H1 (cell line): ENCODE data around the gene PVALB. TPM values are rescaled to one million over a fixed set of nuclear protein-coding genes. Genes with fewer than 3 reads are reported as not detected.

Experiments used
- CTCF ChIA-PET: fragments of 300-600 bp; sonication (Branson Sonifier 250); formaldehyde crosslinking; loops from one replicate; lab custom pipeline; 2021; ENCODE audit not compliant: partially characterized antibody; lab: Charles Lee
- POLR2A ChIA-PET: fragments of 300-600 bp; sonication (Branson Sonifier 250); formaldehyde crosslinking; loops from one replicate; lab custom pipeline; 2021; ENCODE audit warnings: inconsistent platforms; ENCODE audit not compliant: partially characterized antibody; lab: Charles Lee
- DNase-seq, 2 experiments: peaks; one replicate each; pipeline versions ENCODE4 v3.0.0 to v3.0.0-alpha.2; 2010 to 2022; ENCODE audit warnings: low spot score in 2 of 2, low read depth in 1 of 2, mixed read lengths in 1 of 2
- FAIRE-seq: peaks from 2 replicates; lab custom pipeline; 2011; peaks lifted over from hg19 to GRCh38; lab: Jason Lieb, UNC
- H2AFZ ChIP-seq: 2 replicates; pipeline ENCODE4 v1.8.1; 2012; ENCODE audit warnings: low read length, inconsistent platforms
- H2AK5ac ChIP-seq: 2 replicates; pipeline ENCODE4 v1.6.1; 2013; ENCODE audit warnings: low read depth, low read length
- H2BK120ac ChIP-seq: replicated peaks from 2 replicates; pipeline ENCODE3; 2013; ENCODE audit warnings: low read depth, low read length, inconsistent platforms
- H2BK12ac ChIP-seq: 2 replicates; pipeline ENCODE4 v1.6.1; 2013; ENCODE audit warnings: low read depth, low read length
- H2BK15ac ChIP-seq: 2 replicates; pipeline ENCODE4 v1.6.1; 2013; ENCODE audit warnings: low read length
- H2BK20ac ChIP-seq: 2 replicates; pipeline ENCODE4 v1.6.1; 2013; ENCODE audit warnings: low read length
- H2BK5ac ChIP-seq: 2 replicates; pipeline ENCODE4 v1.6.1; 2013; ENCODE audit warnings: low read depth, low read length
- H3K14ac ChIP-seq: 2 replicates; pipeline ENCODE4 v1.6.1; 2013; ENCODE audit warnings: inconsistent platforms; ENCODE audit not compliant: insufficient read length
- H3K18ac ChIP-seq: 2 replicates; pipeline ENCODE4 v1.6.1; 2013; ENCODE audit warnings: low read length; ENCODE audit errors: extremely low read depth
- H3K23ac ChIP-seq: 2 replicates; pipeline ENCODE4 v1.6.1; 2013; ENCODE audit warnings: inconsistent platforms; ENCODE audit not compliant: insufficient read length
- H3K23me2 ChIP-seq: 2 replicates; pipeline ENCODE4 v1.6.1; 2013; ENCODE audit warnings: low read depth, low read length
- H3K27ac ChIP-seq: 2 replicates; pipeline ENCODE4 v1.6.1; 2011; ENCODE audit warnings: low read depth, low read length, inconsistent platforms
- H3K27me3 ChIP-seq, 4 experiments: replicated peaks in 1 of 4; 1 replicate in 1 of 4; 2 replicates in 3 of 4; pipeline versions ENCODE4 v1.6.1 to v1.8.1; 2011 to 2013; ENCODE audit warnings: low read length in 3 of 4, mild to moderate bottlenecking in 3 of 4, inconsistent platforms in 2 of 4, mixed read lengths in 2 of 4, moderate library complexity in 1 of 4; ENCODE audit not compliant: control insufficient read depth in 3 of 4, insufficient read depth in 3 of 4; ENCODE audit errors: extremely low read depth in 1 of 4
- H3K36me3 ChIP-seq, 4 experiments: 2 replicates each; pipeline versions ENCODE4 v1.6.1 to v1.8.1; 2011 to 2013; ENCODE audit warnings: mild to moderate bottlenecking in 4 of 4, low read length in 3 of 4, moderate library complexity in 2 of 4, control low read depth in 1 of 4, inconsistent platforms in 1 of 4; ENCODE audit not compliant: insufficient read depth in 4 of 4, control insufficient read depth in 2 of 4
- H3K4ac ChIP-seq: replicated peaks from 2 replicates; pipeline ENCODE3; 2013; ENCODE audit warnings: low read length, low read depth, mixed read lengths, inconsistent platforms; ENCODE audit not compliant: insufficient read length
- H3K4me1 ChIP-seq, 4 experiments: replicated peaks in 1 of 4; 1 replicate in 1 of 4; 2 replicates in 3 of 4; pipeline versions ENCODE4 v1.6.1 to v1.8.1; 2011 to 2013; ENCODE audit warnings: low read length in 3 of 4, inconsistent platforms in 2 of 4, mixed read lengths in 1 of 4; ENCODE audit not compliant: insufficient read depth in 4 of 4, control insufficient read depth in 3 of 4
- H3K4me2 ChIP-seq, 2 experiments: 2 replicates each; pipeline versions ENCODE4 v1.6.1 to v1.8.1; 2011 to 2013; ENCODE audit warnings: low read depth in 2 of 2, low read length in 2 of 2, control low read depth in 1 of 2, inconsistent platforms in 1 of 2, mild to moderate bottlenecking in 1 of 2; ENCODE audit not compliant: insufficient read depth in 1 of 2
- H3K4me3 ChIP-seq, 4 experiments: fragments of 200-600, 300-600 bp in 1 of 4; sonication (generic), shearing (Covaris generic), sonication (Bioruptor Twin) in 1 of 4; 2 replicates each; pipeline versions ENCODE4 v1.5.1 to v1.8.1; 2011 to 2016; ENCODE audit warnings: low read length in 4 of 4, low read depth in 3 of 4, control low read depth in 2 of 4, inconsistent platforms in 2 of 4, mild to moderate bottlenecking in 2 of 4, mixed read lengths in 1 of 4, moderate library complexity in 1 of 4; ENCODE audit not compliant: insufficient read depth in 2 of 4; ENCODE audit errors: extremely low read depth in 1 of 4
- H3K56ac ChIP-seq: replicated peaks from 2 replicates; pipeline ENCODE3; 2013; ENCODE audit warnings: low read depth, mild to moderate bottlenecking, mixed read lengths, low read length, inconsistent platforms; ENCODE audit not compliant: insufficient read length
- H3K79me1 ChIP-seq: 2 replicates; pipeline ENCODE4 v1.6.1; 2013; ENCODE audit warnings: low read depth, low read length, control low read depth
- H3K79me2 ChIP-seq, 2 experiments: 2 replicates each; pipeline versions ENCODE4 v1.6.1 to v1.8.1; 2012 to 2013; ENCODE audit warnings: low read length in 2 of 2, mild to moderate bottlenecking in 2 of 2, inconsistent platforms in 1 of 2; ENCODE audit not compliant: insufficient read depth in 2 of 2, control insufficient read depth in 1 of 2
- H3K9ac ChIP-seq, 4 experiments: replicated peaks in 1 of 4; 1 replicate in 1 of 4; 2 replicates in 3 of 4; pipeline versions ENCODE4 v1.6.1 to v1.8.1; 2011 to 2013; ENCODE audit warnings: low read depth in 3 of 4, low read length in 3 of 4, control low read depth in 2 of 4, mild to moderate bottlenecking in 2 of 4, moderate library complexity in 2 of 4, inconsistent platforms in 1 of 4; ENCODE audit errors: extremely low read depth in 1 of 4
- H3K9me3 ChIP-seq, 2 experiments: 2 replicates each; pipeline versions ENCODE4 v1.6.1 to v1.8.1; 2012 to 2013; ENCODE audit warnings: mild to moderate bottlenecking in 2 of 2, moderate library complexity in 2 of 2, control low read depth in 1 of 2, inconsistent platforms in 1 of 2, low read depth in 1 of 2, low read length in 1 of 2, mixed read lengths in 1 of 2; ENCODE audit not compliant: insufficient read depth in 2 of 2
- H4K20me1 ChIP-seq, 2 experiments: replicated peaks in 1 of 2; 2 replicates each; pipeline versions ENCODE3 to v1.8.1; 2011 to 2013; ENCODE audit warnings: inconsistent platforms in 2 of 2, low read length in 2 of 2, mild to moderate bottlenecking in 1 of 2; ENCODE audit not compliant: insufficient read depth in 2 of 2, control insufficient read depth in 1 of 2
- H4K5ac ChIP-seq: 2 replicates; pipeline ENCODE4 v1.6.1; 2013; ENCODE audit warnings: low read length, low read depth, mixed read lengths, inconsistent platforms; ENCODE audit not compliant: insufficient read length
- H4K8ac ChIP-seq: 2 replicates; pipeline ENCODE4 v1.8.0; 2013; ENCODE audit warnings: mild to moderate bottlenecking, moderate library complexity, low read length, inconsistent platforms; ENCODE audit not compliant: insufficient read depth; ENCODE audit errors: extremely low read depth
- H4K91ac ChIP-seq: replicated peaks from 2 replicates; pipeline ENCODE3; 2013; ENCODE audit warnings: low read length, mixed read lengths, inconsistent platforms; ENCODE audit not compliant: insufficient read length
- KDM4A ChIP-seq: IDR thresholded peaks from one replicate; pipeline ENCODE4 v1.7.1; 2012; ENCODE audit warnings: low read depth, mild to moderate bottlenecking, moderate library complexity, low read length, inconsistent platforms; ENCODE audit not compliant: severe bottlenecking
- RFX5 ChIP-seq: IDR thresholded peaks from 2 replicates; pipeline ENCODE4 v1.6.1; 2011; ENCODE audit warnings: low read depth, low read length, improper control_type of control experiment, borderline replicate concordance
- SRF ChIP-seq: IDR thresholded peaks from 2 replicates; pipeline ENCODE4 v1.6.1; 2011; ENCODE audit warnings: mild to moderate bottlenecking, low read depth, low read length, moderate library complexity
- WGBS, 2 experiments: shearing (Covaris generic) in 1 of 2; methylation state at CpG; one replicate each; pipeline versions ENCODE4 v1.1.6 to v1.1.7; 2013 to 2015; ENCODE audit warnings: low lambda C conversion rate in 2 of 2, mixed read lengths in 2 of 2, inconsistent platforms in 1 of 2, low coverage in 1 of 2, missing lambda C conversion rate in 1 of 2; ENCODE audit not compliant: insufficient replicate concordance in 2 of 2, insufficient coverage in 1 of 2, insufficient read length in 1 of 2; ENCODE audit errors: extremely low coverage in 1 of 2, missing lambda C conversion rate in 1 of 2; 5-methylcytosine and 5-hydroxymethylcytosine counted together
- polyA plus RNA-seq, 7 experiments: library from polyadenylated mRNA; depleted of rRNA in 3 of 7; stranded (reverse) in 5 of 7; unstranded in 2 of 7; fragments of >200 nt in 5 of 7; fragments of 200-250 nt in 2 of 7; gene quantifications; 1 replicate in 5 of 7; 2 replicates in 1 of 7; 4 replicates in 1 of 7; pipeline versions ENCODE4 v1.2.1 to v1.2.3, GENCODE V29; 2011 to 2013; ENCODE audit warnings: missing spikeins in 2 of 7, mixed read lengths in 2 of 7
- total RNA-seq: library from RNA; stranded (reverse); fragmentation: NEBNext Ultra II Directional; extraction: Animal tissue kit (Norgen Biotek cat#: 25700); gene quantifications from 2 replicates; pipeline ENCODE4 v1.2.1, GENCODE V29; 2021

The PVALB gene
- total and polyA plus RNA-seq, 2 of the 8 experiments (the other 6 are each of a cell fraction or from before 2014, with no cell fraction given) = 1.7 to 5.4 TPM

DNA sequence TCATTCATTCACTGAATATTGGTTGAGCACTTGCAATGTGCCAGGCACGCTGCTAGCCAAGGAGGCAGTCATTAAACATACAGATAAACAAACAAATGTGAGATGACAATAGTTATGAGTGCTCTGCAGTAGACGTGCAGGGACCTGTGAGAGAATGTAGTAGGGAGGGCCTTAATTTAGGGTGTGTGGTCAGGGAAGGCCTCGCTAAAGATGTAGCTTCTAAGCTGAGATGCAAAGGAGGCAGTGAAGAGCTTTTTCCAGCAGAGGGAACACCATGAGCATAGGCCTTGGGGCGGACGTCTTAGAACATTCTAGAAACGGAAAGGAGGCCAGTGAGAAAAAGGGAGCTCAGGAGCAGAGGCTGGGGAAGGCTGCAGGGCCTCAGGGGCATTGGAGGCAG is 43.2 kb upstream of the PVALB start:
- Histone ChIP-seq H3K79me1 (no peaks in the 10 kb centered on the region), H4K8ac (no peak overlapping the region), H2BK20ac (no peak overlapping the region), H2BK120ac (no peak overlapping the region), H3K27ac (no peak overlapping the region), H2AK5ac (no peak overlapping the region), H3K23me2 (no peaks in the 10 kb centered on the region), H3K9me3 (no peaks in the 10 kb centered on the region), H3K4ac (no peak overlapping the region), H3K36me3 (no peaks in the 10 kb centered on the region), H4K20me1 (peaks cover 0 to 2% of the 10 kb centered on the region in 2 experiments), H4K5ac (no peak overlapping the region), H4K91ac (no peak overlapping the region), H3K14ac (no peak overlapping the region), H3K4me2 (no peak overlapping the region), H3K79me2 (no peaks in the 10 kb centered on the region), H3K18ac (no peak overlapping the region), H2BK15ac (no peak overlapping the region), H3K4me3 (no peak overlapping the region), H2AFZ (no peak overlapping the region), H3K56ac (no peak overlapping the region), H3K4me1 (peaks cover 0 to 3% (median under 1%) of the 10 kb centered on the region in 4 experiments; a peak in 2 of 7 replicates), H3K27me3 (peaks cover 1 to 16% (median 9%) of the 10 kb centered on the region in 4 experiments), H2BK12ac (no peak overlapping the region), H3K9ac (no peak overlapping the region), H3K23ac (no peak overlapping the region), H2BK5ac (no peak overlapping the region)
- 79% methylated on average over 5 of the region's 6 CpGs; no CpG with 5 or more reads in 1 of the 2 experiments for WGBS, 2 experiments
- FAIRE-seq (no peak), DNase-seq (no peak)
- ChIA-PET CTCF (interaction anchor here (0.7 to 7.6 kb wide), 12 partner anchors 9 to 139 kb away, joined by 3 to 96 read pairs (median 5); no protein-coding TSS in a partner anchor), POLR2A (interaction anchor here (0.5 kb wide), 1 partner anchor 22 kb away, joined by 3 read pairs; no protein-coding TSS in a partner anchor)
- TF ChIP-seq KDM4A = no peak
- TF ChIP-seq RFX5 = no peak
- TF ChIP-seq SRF = no peak
